Keratinocyte (primary cell): Measurements from ENCODE around the gene TMEM238. TPM values are rescaled to one million over a fixed set of nuclear protein-coding genes. Genes with fewer than 3 reads are reported as not detected.
A peak's percentile ranks its signal among the peaks of the same experiment; 100 is the strongest.

ENCODE experiments used
- DNase-seq: peaks from one replicate; pipeline ENCODE4 v3.0.0-alpha.2; 2011; ENCODE audit warnings: low read depth, missing footprints, low spot score
- FAIRE-seq: peaks from 2 replicates; lab custom pipeline; 2011; peaks lifted over from hg19 to GRCh38; lab: Jason Lieb, UNC
- H2AFZ ChIP-seq: 2 replicates; pipeline ENCODE4 v1.6.0; 2012; ENCODE audit warnings: low read length, control low read depth, inconsistent platforms; ENCODE audit not compliant: control insufficient read depth
- H3K27ac ChIP-seq: 2 replicates; pipeline ENCODE4 v1.5.1; 2011; ENCODE audit warnings: low read length; ENCODE audit not compliant: control insufficient read depth, insufficient read depth
- H3K27me3 ChIP-seq: 3 replicates; pipeline ENCODE4 v1.6.0; 2011; ENCODE audit warnings: low read length; ENCODE audit not compliant: control insufficient read depth, insufficient read depth; ENCODE audit errors: extremely low read depth
- H3K36me3 ChIP-seq, 2 experiments: 2 replicates in 1 of 2; 3 replicates in 1 of 2; pipeline ENCODE4 v1.5.1; 2011; ENCODE audit warnings: low read length in 2 of 2, mild to moderate bottlenecking in 1 of 2; ENCODE audit not compliant: control insufficient read depth in 2 of 2, insufficient read depth in 2 of 2; ENCODE audit errors: extremely low read depth in 1 of 2
- H3K4me1 ChIP-seq: 3 replicates; pipeline ENCODE4 v1.5.1; 2011; ENCODE audit warnings: low read length; ENCODE audit not compliant: control insufficient read depth, insufficient read depth; ENCODE audit errors: extremely low read depth
- H3K4me2 ChIP-seq: 3 replicates; pipeline ENCODE4 v1.6.0; 2011; ENCODE audit warnings: low read depth, low read length; ENCODE audit not compliant: control insufficient read depth, insufficient read depth; ENCODE audit errors: extremely low read depth
- H3K4me3 ChIP-seq, 3 experiments: fragments of 200-600 bp in 1 of 3; sonication (generic) in 1 of 3; 2 replicates in 2 of 3; 3 replicates in 1 of 3; pipeline ENCODE4 v1.5.1; 2011 to 2016; ENCODE audit warnings: low read length in 3 of 3, mild to moderate bottlenecking in 3 of 3, control low read depth in 2 of 3, inconsistent platforms in 1 of 3, low read depth in 1 of 3, mixed read lengths in 1 of 3, mixed run types in 1 of 3, moderate library complexity in 1 of 3; ENCODE audit not compliant: control insufficient read depth in 2 of 3, insufficient read depth in 2 of 3; ENCODE audit errors: extremely low read depth in 1 of 3
- H3K79me2 ChIP-seq: 2 replicates; pipeline ENCODE4 v1.6.0; 2012; ENCODE audit warnings: low read length; ENCODE audit not compliant: control insufficient read depth, insufficient read depth
- H3K9ac ChIP-seq: 3 replicates; pipeline ENCODE4 v1.6.0; 2011; ENCODE audit warnings: low read length; ENCODE audit not compliant: control insufficient read depth, insufficient read depth; ENCODE audit errors: extremely low read depth
- H3K9me1 ChIP-seq: 3 replicates; pipeline ENCODE4 v1.6.0; 2011; ENCODE audit warnings: low read length; ENCODE audit not compliant: control insufficient read depth, insufficient read depth; ENCODE audit errors: extremely low read depth
- H3K9me3 ChIP-seq: 2 replicates; pipeline ENCODE4 v1.5.1; 2012; ENCODE audit warnings: low read depth, low read length; ENCODE audit not compliant: control insufficient read depth
- H4K20me1 ChIP-seq: 3 replicates; pipeline ENCODE4 v1.6.0; 2011; ENCODE audit warnings: low read length; ENCODE audit not compliant: control insufficient read depth, insufficient read depth; ENCODE audit errors: extremely low read depth
- CTCF ChIP-seq, 3 experiments: IDR thresholded peaks in 1 of 3; conservative IDR thresholded peaks in 1 of 3; optimal IDR thresholded peaks in 1 of 3; 2 replicates in 2 of 3; 3 replicates in 1 of 3; pipeline versions ENCODE3 to v1.5.1; 2011; ENCODE audit warnings: low read length in 3 of 3, mild to moderate bottlenecking in 3 of 3, moderate library complexity in 2 of 3, control low read depth in 1 of 3, inconsistent platforms in 1 of 3; ENCODE audit not compliant: insufficient read depth in 2 of 3; ENCODE audit errors: extremely low read depth in 1 of 3
- EZH2 ChIP-seq: IDR thresholded peaks from one replicate; pipeline ENCODE4 v1.6.1; 2012; ENCODE audit warnings: inconsistent platforms, mild to moderate bottlenecking, low read length, moderate library complexity
- dilution Hi-C: fragments of 300-500 bp; cut with MboI; formaldehyde crosslinking; loops from one replicate; pipeline ENCODE4 v1.7.0; 2020; ENCODE audit warnings: low sequenced_read_pairs; ENCODE audit not compliant: extremely low pct_ligation_motif_present
- polyA plus RNA-seq, 5 experiments: library from polyadenylated mRNA; depleted of rRNA in 3 of 5; stranded (reverse) in 3 of 5; stranded (forward) in 1 of 5; unstranded in 1 of 5; fragments of >200 nt; gene quantifications; 1 replicate in 1 of 5; 2 replicates in 3 of 5; 3 replicates in 1 of 5; pipeline versions ENCODE4 v1.2.1 to v1.2.3, GENCODE V29; 2011 to 2012; ENCODE audit warnings: missing spikeins in 2 of 5, low read depth in 1 of 5, low replicate concordance in 1 of 5

Gene TMEM238
- polyA plus RNA-seq, 1 donor (not counting 4 experiments of a cell fraction or from before 2014, with no cell fraction given): 0.24 TPM

- dilution Hi-C loops: no loop called here
Measured at GRCh38 chr19:55341171-55341588, 42.9 kb downstream of the TMEM238 start.

DNA sequence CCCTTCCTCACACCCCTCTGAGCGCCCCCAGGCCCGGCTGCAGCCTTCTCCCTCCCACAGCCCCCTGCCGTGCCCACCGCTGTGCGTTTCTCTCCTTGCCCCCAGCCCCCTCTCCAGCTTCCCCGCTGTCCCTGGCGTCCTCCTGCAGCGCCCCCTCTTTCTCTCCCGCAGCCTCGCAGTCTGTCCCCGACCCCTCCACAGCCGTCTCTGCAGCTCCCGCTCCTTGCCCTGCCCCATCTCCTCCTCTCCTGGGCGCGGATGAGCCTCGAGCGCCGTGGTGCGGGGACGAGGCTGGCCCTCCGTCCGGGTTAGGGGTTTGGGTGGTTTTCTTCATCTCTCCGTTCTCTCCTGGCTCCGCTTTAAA is 43.3 kb downstream of the TMEM238 start:
- Histone ChIP-seq H4K20me1 (no peaks in the 10 kb centered on the region), H3K79me2 (peaks cover 5% of the 10 kb centered on the region), H3K27ac (peak overlapping the region; percentile 90), H3K9me1 (no peaks in the 10 kb centered on the region), H3K27me3 (no peaks in the 10 kb centered on the region), H2AFZ (no peak overlapping the region), H3K4me3 (peak overlapping the region; percentile 64 to 83 (median 78)), H3K9me3 (no peaks in the 10 kb centered on the region), H3K4me1 (peaks cover 31% of the 10 kb centered on the region), H3K36me3 (peaks cover 0 to 10% of the 10 kb centered on the region in 2 experiments), H3K9ac (peak overlapping the region; percentile 93), H3K4me2 (peak overlapping the region; percentile 96)
- no peak for DNase-seq
- no peak for FAIRE-seq
- dilution Hi-C loops: no loop called here
- TF ChIP-seq EZH2: no peak
- peak in 2 of 3 experiments; percentile 31 to 36 for TF ChIP-seq CTCF (optimal IDR thresholded peaks at IDR 0.05 in 1 of 3, IDR thresholded peaks at IDR 0.05 in 1 of 3, conservative IDR thresholded peaks at IDR 0.05 in 1 of 3; ENCODE audit: extremely low read depth in 1 of 3, insufficient read depth in 2 of 3, low read length in 3 of 3)

More at GRCh38 chr19:55341171-55341588, 42.9 kb downstream of the TMEM238 start:
- H3K27me3 ChIP-seq: no peaks in the 10 kb centered on the region
- no peaks in the 10 kb centered on the region for H4K20me1 ChIP-seq
- no peak for TF ChIP-seq EZH2
- no peak for TF ChIP-seq CTCF (optimal IDR thresholded peaks at IDR 0.05 in 1 of 3, IDR thresholded peaks at IDR 0.05 in 1 of 3, conservative IDR thresholded peaks at IDR 0.05 in 1 of 3; ENCODE audit: extremely low read depth in 1 of 3, insufficient read depth in 2 of 3, low read length in 3 of 3)
- FAIRE-seq: no peak
- H3K27ac ChIP-seq: peak overlapping the region; percentile 26
- H3K4me1 ChIP-seq: peaks cover 28% of the 10 kb centered on the region
- H3K9me1 ChIP-seq: no peaks in the 10 kb centered on the region
- no peak for DNase-seq
- H3K36me3 ChIP-seq: peaks cover 0 to 10% of the 10 kb centered on the region in 2 experiments
- no peaks in the 10 kb centered on the region for H3K9me3 ChIP-seq
- peak overlapping the region; percentile 64 to 83 (median 78) for H3K4me3 ChIP-seq
- peaks cover 5% of the 10 kb centered on the region for H3K79me2 ChIP-seq
- H3K4me2 ChIP-seq: peak overlapping the region; percentile 96
- H2AFZ ChIP-seq: no peak overlapping the region
- H3K9ac ChIP-seq: peak overlapping the region; percentile 93
